Erythroblast (primary cell): Measurements from ENCODE around the gene WFDC9.
"Not testable (repeated sequence)": the region's sequence is repeated elsewhere in the genome, so short reads cannot be mapped to it uniquely, and the experiment has no call there.

Source experiments
- DNase-seq, 2 experiments: peaks; one replicate each; lab custom pipeline; 2025; lab: John Stamatoyannopoulos, UW
- GATA1 ChIP-seq: IDR thresholded peaks from 2 replicates; pipeline ENCODE4 v1.6.1; 2011; ENCODE audit warnings: low read depth, mild to moderate bottlenecking, control low read depth, low read length, moderate library complexity
- POLR2A ChIP-seq: IDR thresholded peaks from 2 replicates; pipeline ENCODE4 v1.6.1; 2011; ENCODE audit warnings: mild to moderate bottlenecking, low read length

WFDC9 gene

GRCh38 chr20:45626540-45626939, 4.5 kb downstream of the WFDC9 start:
- DNase-seq, result no peak
- TF ChIP-seq POLR2A (no peak), GATA1 (no peak)

- DNase-seq, result no peak
Observed at GRCh38 chr20:45621593-45621992, 9.5 kb downstream of the WFDC9 start.

GRCh38 chr20:45617591-45617990, 13.5 kb downstream of the WFDC9 start:
- no peak for DNase-seq
- no peak for TF ChIP-seq GATA1
- no peak for TF ChIP-seq POLR2A

More at GRCh38 chr20:45621593-45621992, 9.5 kb downstream of the WFDC9 start:
- TF ChIP-seq GATA1 (no peak), POLR2A (no peak)

GRCh38 chr20:45612314-45612713, 18.8 kb downstream of the WFDC9 start:
- no peak for TF ChIP-seq POLR2A
- DNase-seq, result no peak

- TF ChIP-seq POLR2A (no peak), GATA1 (no peak)
- no peak for DNase-seq
Observed at GRCh38 chr20:45611054-45611453, 20.0 kb downstream of the WFDC9 start.

- no peak for DNase-seq
- TF ChIP-seq POLR2A (no peak), GATA1 (no peak)
Observed at GRCh38 chr20:45607810-45608209, 23.3 kb downstream of the WFDC9 start.

GRCh38 chr20:45595235-45595634, 35.8 kb downstream of the WFDC9 start:
- TF ChIP-seq POLR2A (no peak), GATA1 (no peak)
- DNase-seq, result no peak

GRCh38 chr20:45593498-45593897, 37.6 kb downstream of the WFDC9 start:
- DNase-seq, result no peak
- TF ChIP-seq GATA1, result no peak
- no peak for TF ChIP-seq POLR2A

- DNase-seq, result peak; percentile 59 to 61
- TF ChIP-seq POLR2A, result no peak
- no peak for TF ChIP-seq GATA1
Observed at GRCh38 chr20:45592574-45593189, 38.4 kb downstream of the WFDC9 start.

GRCh38 chr20:45589725-45590124, 41.4 kb downstream of the WFDC9 start:
- DNase-seq, result no peak
- TF ChIP-seq GATA1 (no peak), POLR2A (no peak)

- no peak for DNase-seq
- no peak for TF ChIP-seq GATA1
- TF ChIP-seq POLR2A, result no peak
Observed at GRCh38 chr20:45588800-45589199, 42.3 kb downstream of the WFDC9 start.

GRCh38 chr20:45585986-45586385, 45.1 kb downstream of the WFDC9 start:
- not testable (repeated sequence) for DNase-seq

GRCh38 chr20:45584294-45584693, 46.8 kb downstream of the WFDC9 start:
- not testable (repeated sequence) for DNase-seq

GRCh38 chr20:45583502-45583901, 47.6 kb downstream of the WFDC9 start:
- no peak for DNase-seq
- no peak for TF ChIP-seq GATA1
- no peak for TF ChIP-seq POLR2A

- DNase-seq, result no peak
Observed at GRCh38 chr20:45581702-45582101, 49.4 kb downstream of the WFDC9 start.

More at GRCh38 chr20:45581702-45582101, 49.4 kb downstream of the WFDC9 start:
- TF ChIP-seq POLR2A (no peak), GATA1 (no peak)
